NCI-H226 (cell line): Measurements from ENCODE around the gene ARHGEF5.
A peak's percentile ranks its signal among the peaks of the same experiment; 100 is the strongest.
"Not testable (repeated sequence)": the region's sequence is repeated elsewhere in the genome, so short reads cannot be mapped to it uniquely, and the experiment has no call there.

Source experiments
- DNase-seq: peaks from one replicate; pipeline ENCODE4 v3.0.0-alpha.2; 2015

ARHGEF5 gene

DNA sequence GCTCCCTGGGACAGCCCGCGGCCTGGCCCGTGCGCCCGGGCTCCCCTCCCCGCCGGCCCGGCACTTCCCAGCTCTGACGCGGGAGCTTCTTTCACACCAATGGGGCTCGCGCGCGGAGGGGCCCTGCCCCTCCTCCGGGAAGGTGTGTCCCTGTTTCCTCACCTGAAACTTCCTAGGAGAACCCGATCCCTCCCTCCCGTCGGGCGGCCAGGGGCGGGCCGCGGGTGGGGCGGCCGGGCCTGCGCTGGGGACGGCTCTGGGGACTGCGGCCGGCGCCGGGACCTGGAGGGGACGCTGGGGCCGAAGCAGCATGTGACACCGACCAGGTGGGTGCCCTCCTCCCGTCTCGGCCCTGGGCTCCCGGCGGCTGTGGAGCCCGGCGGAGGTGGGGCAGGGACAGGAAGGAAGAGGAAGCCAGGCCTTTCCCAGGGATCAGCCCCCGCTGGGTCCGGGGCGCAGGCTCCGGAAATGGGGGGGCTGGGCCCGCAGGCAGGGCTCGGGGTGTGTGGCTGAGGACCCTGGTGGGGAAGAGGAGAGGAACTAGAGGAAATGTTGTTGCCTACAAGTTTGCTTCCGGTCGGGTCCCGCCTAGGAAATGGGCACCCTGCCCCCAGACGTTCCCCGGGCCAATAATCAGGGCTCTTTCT, at the start of gene ARHGEF5:
ARHGEF5 (plus strand) TSS at position 227 of the 647 bp plus-strand sequence. CDS start 7,268 bp downstream, outside the sequence.
- not testable (repeated sequence) for DNase-seq

DNA sequence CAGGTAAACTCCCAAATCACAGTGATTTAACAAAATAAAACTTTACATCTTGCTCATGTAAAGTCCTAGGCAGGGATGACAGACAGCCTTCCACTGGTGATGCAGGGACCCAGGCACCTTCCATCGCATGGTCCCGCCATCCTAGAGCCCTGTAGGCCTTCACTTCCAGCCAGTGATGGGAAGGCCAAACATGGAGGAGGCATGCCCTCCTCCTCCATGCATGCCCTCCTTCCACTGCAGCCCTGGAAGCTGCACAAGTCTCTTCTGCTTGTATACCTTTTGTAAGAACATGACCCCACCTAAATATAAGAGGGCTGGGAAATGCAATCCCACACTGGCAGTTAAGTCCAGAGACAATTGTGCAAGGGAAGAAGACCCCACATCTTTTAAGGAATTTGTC, 45.5 kb upstream of the ARHGEF5 start:
- not testable (repeated sequence) for DNase-seq

DNA sequence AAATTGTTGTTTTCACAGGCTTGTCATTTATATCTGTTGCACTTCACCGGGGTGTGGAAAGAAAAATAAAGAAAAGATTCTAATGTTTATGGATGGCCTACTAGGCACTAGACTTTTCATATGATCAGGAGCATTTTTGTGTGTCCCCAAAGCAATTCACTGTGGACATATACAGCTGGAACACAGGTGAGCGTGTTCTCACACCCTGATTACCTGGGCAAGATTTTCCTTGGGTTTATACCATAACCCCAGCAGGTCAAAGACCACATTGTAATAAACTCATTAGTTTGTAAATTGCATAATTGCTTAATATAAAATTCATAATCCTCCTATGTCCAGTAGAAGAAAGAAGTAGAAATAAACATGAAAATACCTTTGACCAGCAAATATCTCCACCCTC, 44.0 kb upstream of the ARHGEF5 start:
- DNase-seq, result not testable (repeated sequence)

DNA sequence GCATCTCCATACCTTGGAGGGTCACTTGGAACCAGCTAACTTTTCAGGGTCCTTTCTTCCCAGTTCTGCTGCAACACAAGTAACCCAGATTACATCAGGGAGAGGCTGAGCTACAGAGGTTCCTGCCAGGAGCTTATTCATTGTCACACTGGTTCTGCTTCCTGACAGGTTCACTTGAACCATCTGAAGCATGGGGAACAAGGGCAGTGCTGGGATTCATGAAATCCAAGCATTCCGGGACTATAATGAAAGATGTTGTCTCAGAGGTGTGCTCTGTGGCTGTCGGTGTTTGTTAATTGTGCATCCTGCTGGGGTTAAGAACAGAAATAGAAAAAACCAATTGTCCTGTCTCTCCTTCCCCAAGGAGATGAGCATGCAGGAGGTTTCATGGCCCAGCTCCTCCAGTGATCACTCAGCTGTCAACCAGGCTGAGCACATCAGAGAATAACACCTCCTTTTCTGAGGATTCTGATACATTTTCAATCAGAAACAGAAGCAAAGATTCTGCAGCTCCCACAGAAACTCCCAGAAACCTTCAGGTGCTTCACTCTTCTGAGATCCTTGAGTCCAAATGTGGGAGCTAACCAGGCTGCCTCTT, 43.2 kb upstream of the ARHGEF5 start, which contains the start of gene OR2A1:
OR2A1 (plus strand) TSS at position 548 of the 598 bp plus-strand sequence. CDS start 5,706 bp downstream, outside the sequence.
- not testable (repeated sequence) for DNase-seq

DNA sequence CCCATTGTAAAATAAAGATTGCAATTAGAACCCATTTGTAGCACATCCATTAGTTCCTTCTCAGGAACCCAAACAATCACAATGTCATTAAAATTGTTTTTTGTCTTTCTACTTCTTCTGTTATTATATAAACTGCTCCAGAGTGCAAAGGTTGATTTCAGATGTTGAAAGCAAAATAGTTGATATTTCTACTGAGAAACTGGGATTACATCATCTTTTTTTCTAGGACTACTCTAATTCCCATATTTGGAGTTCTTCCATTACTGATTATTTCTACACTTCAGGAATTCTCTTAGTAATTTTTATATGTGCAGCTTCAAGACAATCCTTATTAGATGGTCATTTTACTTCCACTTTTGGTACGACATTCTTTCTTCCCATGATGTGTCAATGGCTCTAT, 37.7 kb upstream of the ARHGEF5 start:
- not testable (repeated sequence) for DNase-seq

DNA sequence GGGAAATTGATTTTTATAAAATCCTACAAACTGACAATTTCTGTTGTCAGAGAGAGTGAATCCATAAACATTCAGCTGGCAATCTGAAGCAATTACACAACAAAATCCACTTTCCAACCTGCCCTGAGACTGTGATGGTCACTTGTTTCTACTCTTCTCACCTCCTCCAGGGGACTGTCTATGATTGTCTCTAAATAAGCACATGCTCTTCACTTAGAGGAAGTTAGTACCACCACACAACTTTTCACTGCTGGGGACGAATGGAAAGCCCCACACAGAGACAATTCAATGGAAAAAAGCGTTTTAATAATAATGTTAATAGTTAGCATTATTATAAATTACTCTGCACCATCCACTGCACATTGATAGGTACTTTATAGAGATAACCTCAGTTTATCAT, 35.7 kb upstream of the ARHGEF5 start:
- DNase-seq, result not testable (repeated sequence)

DNA sequence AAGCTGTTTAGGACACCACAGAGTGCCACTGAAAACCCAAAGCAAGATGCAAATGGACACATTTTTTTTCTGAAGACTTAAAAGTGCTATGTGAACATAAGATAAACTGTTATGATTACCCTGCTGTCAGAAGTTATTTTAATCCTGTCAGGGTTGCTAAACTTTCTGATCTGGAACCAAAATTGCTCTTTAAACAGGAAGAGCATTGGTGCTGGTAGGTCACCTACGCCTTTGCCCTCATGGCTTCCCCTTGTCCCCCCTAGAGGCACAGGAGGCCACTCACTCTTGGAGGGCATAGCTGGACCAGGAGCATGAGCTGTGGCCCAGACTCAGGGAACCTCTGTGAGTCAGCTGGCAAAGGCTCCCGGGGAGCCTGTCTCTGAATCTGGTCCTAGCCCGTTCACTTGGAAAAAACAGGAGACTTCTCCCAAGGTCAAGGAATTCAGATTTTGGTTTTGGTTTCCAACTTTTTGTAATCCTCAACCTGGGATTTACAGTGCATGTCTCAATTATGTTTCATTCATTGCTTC, 33.5 kb upstream of the ARHGEF5 start:
- DNase-seq, result not testable (repeated sequence)

DNA sequence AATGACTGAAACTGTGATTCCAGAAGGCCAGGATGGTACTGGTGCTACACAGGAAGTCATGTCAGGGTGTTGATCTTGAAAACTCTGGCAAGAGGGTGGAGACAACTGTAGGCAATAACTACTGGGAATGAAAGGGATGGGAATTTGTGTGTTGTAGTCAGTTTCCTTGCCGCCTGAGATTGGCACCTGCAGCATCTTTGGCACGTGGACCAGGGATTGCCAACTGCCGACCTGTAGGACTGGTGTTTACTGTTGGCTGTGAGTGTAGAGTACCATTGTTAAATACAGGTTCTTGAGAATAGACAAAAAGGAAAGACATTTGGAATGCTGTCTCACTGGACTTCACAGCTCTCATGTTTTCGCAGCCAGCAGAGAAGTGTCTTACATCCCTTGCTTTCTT, 31.8 kb upstream of the ARHGEF5 start:
- not testable (repeated sequence) for DNase-seq

DNA sequence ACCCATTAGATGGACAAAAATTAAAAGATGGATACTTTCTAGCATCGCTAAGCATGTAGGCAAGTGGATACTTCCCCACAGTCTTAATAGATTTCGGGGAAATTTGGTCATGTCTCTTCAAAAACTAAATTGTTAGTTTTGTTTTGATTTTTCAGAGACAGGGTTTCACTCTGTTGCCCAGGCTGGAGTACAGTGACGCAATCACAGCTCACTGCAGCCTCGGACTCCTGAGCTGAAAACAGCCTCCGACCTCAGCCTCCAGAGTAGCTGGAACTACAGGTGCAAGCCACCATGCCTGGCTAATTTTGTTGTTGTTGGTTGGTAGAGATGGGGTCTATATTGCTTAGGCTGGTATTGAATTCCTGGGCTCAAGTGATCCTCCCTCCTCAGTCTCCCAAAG, 29.3 kb upstream of the ARHGEF5 start:
- DNase-seq, result not testable (repeated sequence)

DNA sequence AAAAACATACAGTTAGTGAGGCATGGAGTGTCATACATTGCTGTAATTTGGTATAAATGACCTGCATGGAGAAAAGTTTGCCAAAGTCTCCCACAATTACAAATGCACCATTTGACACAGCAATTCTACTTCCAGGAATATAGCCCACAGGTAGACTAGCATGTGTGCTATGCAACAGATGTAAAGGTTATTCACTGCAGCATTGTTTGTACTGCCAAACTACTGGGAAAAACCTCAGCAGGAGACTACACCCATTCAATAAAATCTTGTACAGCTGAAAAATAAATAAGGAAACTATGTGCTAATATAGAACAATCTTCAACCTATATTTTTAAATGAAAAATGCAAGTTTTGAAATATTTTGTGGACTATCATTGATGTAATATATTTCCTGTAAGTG, 25.2 kb upstream of the ARHGEF5 start:
- DNase-seq, result not testable (repeated sequence)

DNA sequence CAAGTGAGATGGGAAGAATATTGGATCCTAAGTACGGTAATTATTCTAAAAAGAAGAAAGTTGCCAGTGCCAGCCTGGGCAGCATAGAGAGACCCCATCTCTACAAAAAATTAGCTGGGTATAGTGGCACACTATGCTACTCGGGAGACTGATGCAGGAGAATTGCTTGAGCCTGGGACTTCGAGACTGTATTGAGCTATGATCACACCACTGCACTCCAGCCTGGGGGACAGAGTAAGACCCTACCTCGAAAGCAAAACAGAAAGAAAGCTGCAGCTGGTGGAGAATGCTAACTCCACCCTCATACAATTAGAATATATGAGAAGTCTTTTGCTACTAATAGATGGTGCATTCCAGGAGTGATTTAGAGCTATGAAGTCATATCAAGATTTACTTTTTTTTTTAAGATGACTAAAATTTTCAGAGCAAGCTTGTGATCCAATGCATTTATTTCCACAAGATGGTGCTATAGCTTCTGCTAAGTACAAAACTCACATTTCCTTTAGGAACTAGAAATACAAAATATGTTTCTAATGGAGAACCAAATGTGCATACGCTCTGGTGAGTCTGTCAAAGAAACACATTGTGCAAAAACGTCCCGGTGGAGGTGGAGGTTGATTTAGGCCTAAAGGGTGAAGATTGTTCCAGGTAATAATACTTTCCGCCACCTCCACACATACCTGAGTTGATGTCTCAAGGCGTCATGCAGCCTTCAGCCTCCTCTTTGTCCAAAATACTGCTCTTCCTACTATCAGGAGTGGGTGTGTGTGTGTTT, 23.8 kb upstream of the ARHGEF5 start:
- not testable (repeated sequence) for DNase-seq

DNA sequence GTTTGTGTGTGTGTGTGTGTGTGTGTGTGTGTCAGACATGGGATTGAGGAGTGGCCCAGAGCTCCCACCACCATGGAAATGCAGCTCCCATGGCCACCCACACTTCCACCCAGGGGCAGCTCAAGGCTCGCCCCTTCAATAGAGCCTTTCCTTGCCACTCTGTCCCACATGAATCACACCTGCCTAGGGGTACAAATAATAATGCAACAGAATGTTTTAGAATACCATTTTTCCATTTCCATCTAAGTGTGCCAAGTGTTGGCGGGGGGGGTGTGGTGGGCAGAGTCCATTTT, 23.3 kb upstream of the ARHGEF5 start:
- DNase-seq, result not testable (repeated sequence)

DNA sequence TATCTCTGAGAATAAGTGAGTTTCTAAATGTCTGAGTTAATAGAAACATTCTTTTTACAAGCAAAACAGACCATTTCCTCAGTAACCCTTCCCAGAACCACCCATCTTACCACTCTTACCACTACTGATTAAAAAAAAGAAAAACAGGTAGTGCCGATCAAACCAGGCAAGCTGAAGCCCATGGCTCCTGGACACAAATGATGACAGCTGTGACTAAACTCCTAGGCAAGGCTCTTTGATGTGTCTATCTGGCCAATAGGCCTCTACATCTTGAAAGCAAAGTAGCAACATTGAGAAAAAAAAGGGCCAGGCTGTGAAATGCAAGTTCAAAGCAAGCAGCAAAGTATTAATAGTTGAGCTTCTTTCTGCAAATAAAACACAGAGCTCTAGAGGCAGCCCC, 6.6 kb upstream of the ARHGEF5 start:
- DNase-seq, result not testable (repeated sequence)

DNA sequence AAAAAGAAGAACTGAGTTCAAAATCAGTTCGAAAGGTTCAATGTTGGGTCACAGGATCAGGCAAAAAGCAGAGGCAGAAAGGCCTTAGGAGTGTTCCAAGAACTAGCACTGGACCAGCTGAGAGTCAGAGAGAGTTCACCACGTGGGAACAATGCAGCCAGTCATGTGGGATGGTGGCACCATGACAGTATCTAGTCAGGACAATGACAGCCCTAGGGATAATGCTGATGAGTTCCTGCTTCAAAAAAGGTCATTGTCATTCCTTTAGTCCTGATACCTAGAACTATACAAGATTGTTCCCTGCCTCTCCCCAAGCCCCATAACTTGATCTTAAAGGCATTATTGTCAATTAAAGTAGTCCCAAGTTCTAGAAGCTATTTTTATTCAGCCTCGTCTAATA, 3.5 kb upstream of the ARHGEF5 start:
- DNase-seq, result not testable (repeated sequence)

DNA sequence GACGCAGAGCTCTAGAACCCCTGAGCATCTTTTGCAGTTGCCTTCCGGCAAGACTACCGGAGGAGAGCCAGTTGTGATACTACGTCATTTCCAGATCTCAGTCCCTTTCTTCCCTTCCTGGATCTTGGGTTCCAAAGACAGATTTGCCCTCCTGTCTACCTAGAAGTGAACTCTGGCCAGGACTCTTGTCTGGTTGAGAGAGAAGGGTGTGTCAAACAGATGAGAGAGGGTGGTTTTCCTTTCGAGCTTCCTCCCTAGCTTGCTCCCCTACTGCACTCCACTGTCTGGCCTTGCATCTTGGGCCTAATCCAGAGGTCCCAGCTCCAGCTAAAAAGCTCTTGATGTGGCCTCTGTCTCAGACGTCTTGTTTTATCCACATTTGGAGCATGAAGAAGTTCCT, 983 bp downstream of the ARHGEF5 start:
- DNase-seq, result not testable (repeated sequence)

DNA sequence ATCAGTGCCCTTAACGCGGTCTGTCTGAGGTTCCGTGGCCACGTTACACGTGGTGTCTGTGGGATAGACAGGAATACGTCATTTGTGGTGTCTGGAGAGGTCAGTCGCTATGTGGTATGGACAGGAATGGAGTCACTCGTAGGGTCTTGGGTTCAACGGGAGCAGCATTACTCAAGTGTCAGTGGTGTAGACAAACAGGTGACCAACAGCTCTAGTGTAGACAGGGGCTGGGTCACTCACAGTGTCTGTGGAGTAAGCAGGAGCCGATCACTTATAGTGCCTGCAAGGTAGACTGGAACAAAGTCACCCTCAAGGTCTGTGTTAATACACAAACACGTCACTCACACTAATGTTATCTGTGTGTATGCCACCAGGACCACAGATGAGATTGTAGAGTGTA, 1.7 kb downstream of the ARHGEF5 start:
- DNase-seq, result not testable (repeated sequence)

DNA sequence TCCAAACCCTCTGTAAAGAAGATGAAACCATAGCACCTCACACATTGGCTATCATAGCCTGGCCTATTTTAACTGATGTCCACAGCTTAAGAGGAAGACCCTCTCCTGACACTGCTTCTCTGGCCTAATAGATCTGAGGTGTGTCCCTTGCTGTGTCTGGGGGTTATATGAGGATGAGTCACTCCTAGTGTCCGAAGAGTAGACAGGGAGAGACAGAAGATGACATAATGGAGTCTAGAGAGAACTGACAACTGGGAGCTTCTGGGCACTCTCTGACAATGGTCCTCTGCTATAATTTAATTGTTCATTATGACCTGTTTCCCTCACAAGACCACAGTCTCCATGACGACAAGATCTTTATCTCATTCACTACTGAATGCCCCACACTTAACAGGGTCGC, 6.9 kb downstream of the ARHGEF5 start:
- not testable (repeated sequence) for DNase-seq

DNA sequence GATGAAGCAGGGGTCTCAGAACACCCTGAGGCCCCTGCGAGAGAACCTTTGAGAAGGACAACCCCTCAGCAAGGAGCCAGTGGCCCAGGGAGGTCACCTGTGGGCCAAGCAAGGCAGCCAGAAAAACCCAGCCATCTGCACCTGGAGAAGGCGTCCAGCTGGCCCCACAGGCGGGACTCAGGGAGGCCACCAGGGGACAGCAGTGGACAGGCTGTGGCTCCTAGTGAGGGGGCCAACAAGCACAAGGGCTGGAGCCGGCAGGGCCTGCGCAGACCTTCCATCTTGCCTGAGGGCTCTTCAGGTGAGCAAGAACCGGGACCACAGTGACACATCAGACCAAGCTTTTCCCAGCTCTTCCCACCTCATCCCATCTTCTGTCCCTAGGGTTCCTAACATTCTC, 10.3 kb downstream of the ARHGEF5 start:
- not testable (repeated sequence) for DNase-seq

DNA sequence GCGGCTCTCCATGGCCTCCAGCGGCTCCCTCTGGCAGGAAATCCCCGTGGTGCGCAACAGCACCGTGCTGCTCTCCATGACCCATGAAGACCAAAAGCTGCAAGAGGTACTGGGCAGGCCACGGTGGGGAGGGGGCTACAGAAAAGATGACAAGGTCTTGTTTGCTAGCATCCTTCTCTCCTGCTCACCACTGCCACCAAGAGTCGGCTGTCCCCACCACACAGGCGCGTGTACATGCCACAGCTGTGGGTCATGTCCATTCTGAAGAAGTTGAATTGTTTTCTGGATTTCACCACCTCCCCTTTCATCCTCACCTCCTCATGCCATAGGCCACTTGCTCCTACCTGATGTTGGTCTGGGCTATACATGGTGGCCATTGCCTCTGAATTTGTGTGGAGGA, 12.0 kb downstream of the ARHGEF5 start:
- DNase-seq, result not testable (repeated sequence)

DNA sequence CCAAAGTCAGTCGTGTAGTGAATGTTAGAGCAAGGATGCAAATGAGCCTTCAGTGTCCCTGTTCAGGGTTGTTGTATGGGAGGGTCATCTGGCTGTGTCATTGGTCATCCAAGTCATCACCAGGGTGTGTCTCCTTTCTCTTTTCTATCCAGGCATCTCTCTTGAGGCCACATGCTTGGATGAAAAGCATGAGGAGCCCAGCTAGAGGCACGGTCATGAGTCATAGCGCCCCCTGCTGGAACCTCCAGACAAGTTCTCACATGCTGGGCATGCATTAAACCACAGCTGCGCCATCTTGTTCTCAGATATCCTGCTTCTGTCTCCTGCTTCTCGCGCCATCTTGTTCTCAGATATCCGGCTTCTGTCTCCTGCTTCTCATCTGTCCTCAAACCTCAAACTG, 14.0 kb downstream of the ARHGEF5 start:
- not testable (repeated sequence) for DNase-seq

DNA sequence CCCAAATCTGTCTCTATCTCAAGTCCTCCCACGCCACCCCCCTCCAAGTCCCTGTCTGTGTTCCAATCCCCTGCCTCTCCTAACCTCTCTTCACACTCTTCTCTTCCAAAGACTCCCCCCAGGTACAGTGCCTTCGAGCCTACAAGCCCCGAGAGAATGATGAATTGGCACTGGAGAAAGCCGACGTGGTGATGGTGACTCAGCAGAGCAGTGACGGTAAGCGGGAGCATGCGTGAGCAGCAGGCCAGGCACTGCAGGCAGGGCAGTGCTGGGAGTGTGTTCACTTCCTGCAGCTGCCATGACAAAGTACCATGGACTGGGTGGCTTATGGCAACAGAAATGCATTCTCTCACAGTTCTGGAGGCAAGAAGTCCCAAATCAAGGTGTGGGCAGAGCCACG, 23.4 kb downstream of the ARHGEF5 start:
- no peak for DNase-seq

DNA sequence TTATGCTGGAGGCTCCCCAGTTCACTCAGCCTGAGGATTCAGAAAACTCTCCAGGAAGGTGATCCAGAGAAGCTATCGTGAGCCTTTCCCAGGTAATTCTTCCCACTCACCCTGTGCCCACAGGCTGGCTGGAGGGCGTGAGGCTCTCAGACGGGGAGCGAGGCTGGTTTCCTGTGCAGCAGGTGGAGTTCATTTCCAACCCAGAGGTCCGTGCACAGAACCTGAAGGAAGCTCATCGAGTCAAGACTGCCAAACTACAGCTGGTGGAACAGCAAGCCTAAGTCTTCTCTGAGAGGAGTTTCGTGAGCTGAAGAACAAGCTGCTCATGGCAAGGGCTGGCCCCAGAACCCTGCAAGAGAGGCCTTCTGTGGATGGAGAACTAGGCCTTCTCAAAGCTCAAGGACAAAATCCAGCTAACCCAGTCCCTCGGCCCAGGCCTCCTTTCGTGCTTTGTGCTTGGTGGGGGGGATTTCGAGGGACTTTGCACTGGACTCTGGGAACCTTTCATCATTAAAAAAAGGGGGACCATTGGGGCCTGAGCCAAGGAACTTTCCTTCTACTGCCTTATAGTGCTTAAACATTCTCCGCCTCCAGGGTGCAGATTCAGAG, 24.7 kb downstream of the ARHGEF5 start:
- DNase-seq, result no peak

DNA sequence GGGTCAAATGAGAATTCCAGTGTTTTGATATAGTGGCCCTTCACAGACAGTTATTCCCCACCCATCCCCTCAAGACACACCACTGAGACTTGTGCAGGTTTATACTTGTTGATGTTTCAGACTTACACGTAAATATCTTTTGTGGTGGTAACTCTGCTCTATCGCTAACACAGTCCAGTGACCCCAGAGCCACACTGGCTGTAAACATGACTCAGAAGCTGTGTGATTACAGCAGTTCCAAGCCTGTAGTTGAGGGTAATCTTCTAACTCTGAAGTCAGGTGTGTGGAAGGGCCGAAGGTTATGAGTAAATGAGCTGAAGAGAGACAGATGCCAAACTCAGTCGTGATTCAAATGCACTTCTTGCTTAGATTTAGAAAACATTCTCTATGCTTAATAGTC, 28.9 kb downstream of the ARHGEF5 start:
- DNase-seq, result peak; percentile 63
